SK-N-SH (cell line): ENCODE data around the gene UCKL1. TPM values are rescaled to one million over a fixed set of nuclear protein-coding genes. Genes with fewer than 3 reads are reported as not detected.

Experiments
- CTCF ChIA-PET: fragments of 300-600, 350-600 bp; formaldehyde crosslinking; extraction: SDS; loops from one replicate; lab custom pipeline; 2021; lab: Yijun Ruan, JAX
- POLR2A ChIA-PET: fragments of 350-600 bp; sonication (Branson Sonifier 250); formaldehyde crosslinking; extraction: SDS; loops from one replicate; lab custom pipeline; 2020; ENCODE audit warnings: antibody characterized with exemption, inconsistent platforms; lab: Yijun Ruan, JAX
- DNase-seq: peaks from one replicate; pipeline ENCODE4 v3.0.0; 2012
- H2AFZ ChIP-seq: fragments of 200-600 bp; sonication (generic); 2 replicates; pipeline ENCODE4 v1.8.1; 2016; ENCODE audit warnings: antibody characterized with exemption, mild to moderate bottlenecking, low read depth
- H3F3A ChIP-seq: fragments of 200-600 bp; sonication (generic); replicated peaks from 2 replicates; pipeline ENCODE3; 2016; ENCODE audit warnings: antibody characterized with exemption, mild to moderate bottlenecking; ENCODE audit not compliant: insufficient read depth
- H3K27ac ChIP-seq, 2 experiments: fragments of 200-500 bp in 1 of 2; fragments of 200-600 bp in 1 of 2; sonication (Bioruptor generic) in 1 of 2; sonication (generic), shearing (Covaris generic) in 1 of 2; 2 replicates each; pipeline versions ENCODE4 v1.5.1 to v1.6.1; 2014 to 2016; ENCODE audit warnings: low read depth in 2 of 2, inconsistent platforms in 1 of 2, low read length in 1 of 2, mild to moderate bottlenecking in 1 of 2, mixed read lengths in 1 of 2
- H3K27me3 ChIP-seq: fragments of 200-600 bp; sonication (generic), shearing (Covaris generic); 2 replicates; pipeline ENCODE4 v1.6.1; 2016; ENCODE audit warnings: mixed run types; ENCODE audit not compliant: insufficient read depth
- H3K36me3 ChIP-seq, 2 experiments: fragments of 200-500 bp in 1 of 2; fragments of 200-600 bp in 1 of 2; sonication (Bioruptor generic) in 1 of 2; sonication (generic) in 1 of 2; replicated peaks in 1 of 2; 2 replicates each; pipeline versions ENCODE3 to v1.5.1; 2014 to 2016; ENCODE audit warnings: low read length in 1 of 2, mild to moderate bottlenecking in 1 of 2; ENCODE audit not compliant: insufficient read depth in 2 of 2, control insufficient read depth in 1 of 2
- H3K4me1 ChIP-seq, 2 experiments: fragments of 200-500 bp in 1 of 2; fragments of 200-600 bp in 1 of 2; sonication (Bioruptor generic) in 1 of 2; sonication (generic), shearing (Covaris generic) in 1 of 2; 2 replicates each; pipeline versions ENCODE4 v1.5.1 to v1.6.1; 2014 to 2016; ENCODE audit warnings: low read depth in 1 of 2, low read length in 1 of 2, mixed run types in 1 of 2; ENCODE audit not compliant: insufficient read depth in 2 of 2, control insufficient read depth in 1 of 2
- H3K4me2 ChIP-seq: fragments of 200-600 bp; sonication (generic), shearing (Covaris generic); 2 replicates; pipeline ENCODE4 v1.6.1; 2017; ENCODE audit warnings: mixed run types
- H3K4me3 ChIP-seq, 2 experiments: fragments of 200-500 bp in 1 of 2; fragments of 200-600 bp in 1 of 2; sonication (Bioruptor generic) in 1 of 2; sonication (generic), shearing (Covaris generic) in 1 of 2; 2 replicates each; pipeline versions ENCODE4 v1.5.1 to v1.8.1; 2014 to 2016; ENCODE audit warnings: low read depth in 2 of 2, inconsistent platforms in 1 of 2, low read length in 1 of 2, mild to moderate bottlenecking in 1 of 2, mixed read lengths in 1 of 2, moderate library complexity in 1 of 2
- H3K79me2 ChIP-seq: fragments of 200-600 bp; sonication (generic); 2 replicates; pipeline ENCODE4 v1.8.1; 2017; ENCODE audit warnings: mild to moderate bottlenecking; ENCODE audit not compliant: insufficient read depth
- H3K9ac ChIP-seq: fragments of 200-600 bp; sonication (generic); 2 replicates; pipeline ENCODE4 v1.6.1; 2017; ENCODE audit warnings: mixed run types
- H3K9me2 ChIP-seq: fragments of 200-600 bp; sonication (generic); 2 replicates; pipeline ENCODE4 v1.6.1; 2017; ENCODE audit warnings: mixed run types
- H3K9me3 ChIP-seq: fragments of 200-600 bp; sonication (generic); 2 replicates; pipeline ENCODE4 v1.6.1; 2017; ENCODE audit warnings: mixed run types, mild to moderate bottlenecking, moderate library complexity
- H4K20me1 ChIP-seq: fragments of 200-600 bp; sonication (generic); 2 replicates; pipeline ENCODE4 v1.6.1; 2017; ENCODE audit warnings: mild to moderate bottlenecking, mixed run types; ENCODE audit not compliant: insufficient read depth
- CTCF ChIP-seq: fragments of 200-600 bp; sonication (generic); IDR thresholded peaks from 2 replicates; pipeline ENCODE4 v1.6.1; 2017; ENCODE audit warnings: antibody characterized with exemption, mild to moderate bottlenecking, moderate library complexity
- ELF1 ChIP-seq: IDR thresholded peaks from 2 replicates; pipeline ENCODE4 v1.4.0; 2012
- IRF3 ChIP-seq: fragments of 150-350 bp; IDR thresholded peaks from 2 replicates; pipeline ENCODE4 v1.6.1; 2016; ENCODE audit warnings: mild to moderate bottlenecking, low read depth, low read length
- POLR2AphosphoS5 ChIP-seq: IDR thresholded peaks from 2 replicates; pipeline ENCODE4 v1.6.1; 2012; ENCODE audit warnings: low read depth, low read length
- RAD21 ChIP-seq: IDR thresholded peaks from 2 replicates; pipeline ENCODE4 v1.6.1; 2012; ENCODE audit warnings: mild to moderate bottlenecking, low read length
- REST ChIP-seq: IDR thresholded peaks from 2 replicates; pipeline ENCODE4 v1.6.1; 2012; ENCODE audit warnings: mild to moderate bottlenecking, low read depth, low read length, moderate library complexity
- RFX5 ChIP-seq: IDR thresholded peaks from 2 replicates; pipeline ENCODE4 v1.6.1; 2012; ENCODE audit warnings: mild to moderate bottlenecking, improper control_type of control experiment, low read length
- SIN3A ChIP-seq: IDR thresholded peaks from 2 replicates; pipeline ENCODE4 v1.6.1; 2012; ENCODE audit warnings: low read depth, mild to moderate bottlenecking, low read length, moderate library complexity, borderline replicate concordance
- SMC3 ChIP-seq: IDR thresholded peaks from 2 replicates; pipeline ENCODE4 v1.6.1; 2012; ENCODE audit warnings: low read depth, low read length, improper control_type of control experiment
- USF2 ChIP-seq: fragments of 150-350 bp; IDR thresholded peaks from 2 replicates; pipeline ENCODE4 v1.6.1; 2017; ENCODE audit warnings: antibody characterized with exemption, low read length, low read depth, borderline replicate concordance
- YY1 ChIP-seq: IDR thresholded peaks from 2 replicates; pipeline ENCODE4 v1.4.0; 2012; ENCODE audit warnings: low read depth, mild to moderate bottlenecking
- WGBS: methylation state at CpG from one replicate; pipeline ENCODE4 v1.1.6; 2017; ENCODE audit warnings: low lambda C conversion rate; 5-methylcytosine and 5-hydroxymethylcytosine counted together
- polyA plus RNA-seq, 3 experiments: library from polyadenylated mRNA; depleted of rRNA; stranded (reverse); fragments of >200 nt; gene quantifications; 2 replicates each; pipeline ENCODE4 v1.2.3, GENCODE V29; 2012
- TF ChIP-seq, protein P1 (sequence below): IDR thresholded peaks from 2 replicates; pipeline ENCODE4 v1.4.0; 2012; ENCODE audit warnings: low read depth

UCKL1 gene
- polyA plus RNA-seq, 1 of the 3 experiments (the other 2 are of a cell fraction): 71.6 TPM

- H3K79me2 ChIP-seq: peaks cover 35% of the 10 kb centered on the region; the same call in 1 of the 2 replicates
- no peak overlapping the region for H3K4me2 ChIP-seq
- H3K9me2 ChIP-seq: no peaks in the 10 kb centered on the region
- WGBS: 100% methylated on average over 3 of the region's 17 CpGs
- TF ChIP-seq, protein P1, sequence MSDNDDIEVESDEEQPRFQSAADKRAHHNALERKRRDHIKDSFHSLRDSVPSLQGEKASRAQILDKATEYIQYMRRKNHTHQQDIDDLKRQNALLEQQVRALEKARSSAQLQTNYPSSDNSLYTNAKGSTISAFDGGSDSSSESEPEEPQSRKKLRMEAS: no peak
- TF ChIP-seq RAD21 (no peak), YY1 (no peak)
- ChIA-PET POLR2A (no interaction called here), CTCF (interaction anchor here (2.0 kb wide), 1 partner anchor 170 kb away, joined by 11 read pairs; no protein-coding TSS in a partner anchor)
- H3K4me1 ChIP-seq: peaks cover 14 to 26% of the 10 kb centered on the region in 2 experiments; a peak in 3 of 4 replicates
- no peak for DNase-seq
- H3K9me3 ChIP-seq: no peaks in the 10 kb centered on the region
- peaks cover 77% of the 10 kb centered on the region for H4K20me1 ChIP-seq
- H3K27me3 ChIP-seq: no peaks in the 10 kb centered on the region
- peaks cover 30% of the 10 kb centered on the region for H3F3A ChIP-seq
- no peak overlapping the region for H2AFZ ChIP-seq
- H3K4me3 ChIP-seq: no peak overlapping the region
- no peak overlapping the region for H3K9ac ChIP-seq
- H3K27ac ChIP-seq: no peak overlapping the region
- peaks cover 0 to 41% of the 10 kb centered on the region in 2 experiments for H3K36me3 ChIP-seq
These were observed 11.1 kb downstream of the UCKL1 start for GRCh38 chr20:63945031-63945658.

GRCh38 chr20:63944078-63944941 lies 11.9 kb downstream of the UCKL1 start:
- ChIA-PET CTCF (interaction anchor here (0.9 to 1.4 kb wide), 2 partner anchors 11 to 29 kb away, joined by 3 to 7 read pairs; no protein-coding TSS in a partner anchor), POLR2A (no interaction called here)
- H3K27me3 ChIP-seq: no peaks in the 10 kb centered on the region
- no peak overlapping the region for H3K9ac ChIP-seq
- H3K9me2 ChIP-seq: no peaks in the 10 kb centered on the region
- peaks cover 7 to 18% of the 10 kb centered on the region in 2 experiments; a peak in 3 of 4 replicates for H3K4me1 ChIP-seq
- DNase-seq: no peak
- 94% methylated on average over 8 of the region's 35 CpGs for WGBS
- H3K4me3 ChIP-seq: no peak overlapping the region
- H3K9me3 ChIP-seq: no peaks in the 10 kb centered on the region
- H3K36me3 ChIP-seq: peaks cover 0 to 49% of the 10 kb centered on the region in 2 experiments
- H3K79me2 ChIP-seq: peaks cover 27% of the 10 kb centered on the region; the same call in 1 of the 2 replicates
- H3F3A ChIP-seq: peaks cover 22% of the 10 kb centered on the region
- TF ChIP-seq SIN3A (no peak), YY1 (no peak), REST (no peak), RAD21 (no peak), RFX5 (no peak), SMC3 (no peak), IRF3 (no peak), POLR2AphosphoS5 (no peak), CTCF (no peak), USF2 (no peak), ELF1 (no peak)
- H2AFZ ChIP-seq: no peak overlapping the region
- no peak overlapping the region for H3K4me2 ChIP-seq
- peaks cover 70% of the 10 kb centered on the region for H4K20me1 ChIP-seq
- H3K27ac ChIP-seq: no peak overlapping the region
